Immature natural killer cell (primary cell): Measurements from ENCODE around the gene STK32B. TPM values are rescaled to one million over a fixed set of nuclear protein-coding genes. Genes with fewer than 3 reads are reported as not detected.

Experiments used
- DNase-seq, 3 donors: peaks; one replicate each; pipeline ENCODE4 v3.0.0; 2022; ENCODE audit warnings: mixed read lengths in 1 of 3
- H3K27ac Mint-ChIP-seq, 6 donors: one replicate each; pipeline ENCODE4 v1.8.0; 2020; ENCODE audit warnings: mixed read lengths in 6 of 6, mild to moderate bottlenecking in 5 of 6, inconsistent platforms in 4 of 6, moderate library complexity in 3 of 6
- H3K27me3 Mint-ChIP-seq, 3 donors: one replicate each; pipeline ENCODE4 v1.8.0; 2020 to 2021; ENCODE audit warnings: low read depth in 3 of 3, mild to moderate bottlenecking in 3 of 3, mixed read lengths in 3 of 3, moderate library complexity in 3 of 3, inconsistent platforms in 1 of 3
- H3K36me3 Mint-ChIP-seq, 3 donors: one replicate each; pipeline ENCODE4 v1.8.0; 2020; ENCODE audit warnings: mixed read lengths in 3 of 3, inconsistent platforms in 2 of 3, mild to moderate bottlenecking in 2 of 3
- H3K4me1 Mint-ChIP-seq, 2 donors: one replicate each; pipeline ENCODE4 v1.8.0; 2020; ENCODE audit warnings: inconsistent platforms in 2 of 2, mild to moderate bottlenecking in 2 of 2, mixed read lengths in 2 of 2, moderate library complexity in 1 of 2
- H3K4me3 Mint-ChIP-seq, 5 donors: one replicate each; pipeline ENCODE4 v1.8.0; 2020; ENCODE audit warnings: mild to moderate bottlenecking in 5 of 5, mixed read lengths in 5 of 5, inconsistent platforms in 3 of 5, moderate library complexity in 3 of 5
- H3K9me3 Mint-ChIP-seq, 6 donors: one replicate each; pipeline ENCODE4 v1.8.0; 2020; ENCODE audit warnings: mild to moderate bottlenecking in 6 of 6, mixed read lengths in 6 of 6, inconsistent platforms in 4 of 6, moderate library complexity in 3 of 6
- polyA plus RNA-seq, 3 donors: library from polyadenylated mRNA; unstranded; fragments of 300-500 nt; fragmentation: Illumina TruSeq; gene quantifications; one replicate each; pipeline ENCODE4 v1.2.3, GENCODE V29; 2021

Gene STK32B
- polyA plus RNA-seq, 3 donors from 2014 or later: not detected

- Mint-ChIP-seq H3K4me1 (no peaks in the 10 kb centered on the region), H3K9me3 (no peaks in the 10 kb centered on the region), H3K4me3 (no peak overlapping the region), H3K27me3 (peaks cover 3 to 17% (median 5%) of the 10 kb centered on the region in 3 donors), H3K27ac (no peak overlapping the region), H3K36me3 (no peaks in the 10 kb centered on the region)
- no peak for DNase-seq
Observed at GRCh38 chr4:5126231-5126630, 75.0 kb downstream of the STK32B start.

GRCh38 chr4:5126857-5127256 is 75.6 kb downstream of the STK32B start:
- no peak overlapping the region for H3K27ac Mint-ChIP-seq
- H3K36me3 Mint-ChIP-seq: peaks cover 0 to 4% (median 0%) of the 10 kb centered on the region in 3 donors
- H3K9me3 Mint-ChIP-seq: no peaks in the 10 kb centered on the region
- no peak overlapping the region for H3K4me3 Mint-ChIP-seq
- H3K4me1 Mint-ChIP-seq: no peaks in the 10 kb centered on the region
- H3K27me3 Mint-ChIP-seq: peaks cover 3 to 17% (median 8%) of the 10 kb centered on the region in 3 donors
- no peak for DNase-seq

DNA sequence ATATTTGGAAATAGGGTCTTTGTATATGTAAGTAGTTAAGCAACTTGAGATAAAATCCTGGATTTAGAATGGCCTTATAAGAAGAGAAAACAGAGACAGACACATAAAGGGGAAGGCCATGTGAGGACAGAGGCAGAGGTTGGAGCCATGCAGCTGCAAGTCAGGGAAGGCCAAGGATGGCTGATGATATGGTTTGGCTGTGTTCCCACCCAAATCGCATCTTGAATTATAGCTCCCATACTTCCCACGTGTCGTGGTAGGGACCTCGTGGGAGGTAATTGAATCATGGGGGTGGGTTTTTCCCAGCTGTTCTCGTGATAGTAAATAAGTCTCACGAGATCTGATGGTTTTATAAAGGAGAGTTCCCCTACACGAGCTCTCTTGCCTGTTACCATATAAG is 76.3 kb downstream of the STK32B start:
- Mint-ChIP-seq H3K27me3 (peaks cover 3 to 17% (median 8%) of the 10 kb centered on the region in 3 donors), H3K36me3 (peaks cover 0 to 4% (median 0%) of the 10 kb centered on the region in 3 donors), H3K4me3 (no peak overlapping the region), H3K4me1 (no peaks in the 10 kb centered on the region), H3K9me3 (no peaks in the 10 kb centered on the region), H3K27ac (no peak overlapping the region)
- no peak for DNase-seq

- Mint-ChIP-seq H3K36me3 (peaks cover 0 to 4% (median 0%) of the 10 kb centered on the region in 3 donors), H3K9me3 (no peaks in the 10 kb centered on the region), H3K27me3 (peaks cover 3 to 17% (median 6%) of the 10 kb centered on the region in 3 donors), H3K27ac (no peak overlapping the region), H3K4me3 (no peak overlapping the region), H3K4me1 (no peaks in the 10 kb centered on the region)
- DNase-seq: no peak
Observed at GRCh38 chr4:5128569-5128968, 77.3 kb downstream of the STK32B start.

- Mint-ChIP-seq H3K9me3 (no peaks in the 10 kb centered on the region), H3K4me3 (no peak overlapping the region), H3K4me1 (no peaks in the 10 kb centered on the region), H3K27me3 (peaks cover 0 to 5% (median 3%) of the 10 kb centered on the region in 3 donors), H3K27ac (no peak overlapping the region), H3K36me3 (peaks cover 0 to 4% (median 0%) of the 10 kb centered on the region in 3 donors)
- DNase-seq: no peak
Observed at GRCh38 chr4:5133201-5133600, 81.9 kb downstream of the STK32B start.

GRCh38 chr4:5133933-5134594 is 82.8 kb downstream of the STK32B start:
- H3K27ac Mint-ChIP-seq: no peak overlapping the region

DNA sequence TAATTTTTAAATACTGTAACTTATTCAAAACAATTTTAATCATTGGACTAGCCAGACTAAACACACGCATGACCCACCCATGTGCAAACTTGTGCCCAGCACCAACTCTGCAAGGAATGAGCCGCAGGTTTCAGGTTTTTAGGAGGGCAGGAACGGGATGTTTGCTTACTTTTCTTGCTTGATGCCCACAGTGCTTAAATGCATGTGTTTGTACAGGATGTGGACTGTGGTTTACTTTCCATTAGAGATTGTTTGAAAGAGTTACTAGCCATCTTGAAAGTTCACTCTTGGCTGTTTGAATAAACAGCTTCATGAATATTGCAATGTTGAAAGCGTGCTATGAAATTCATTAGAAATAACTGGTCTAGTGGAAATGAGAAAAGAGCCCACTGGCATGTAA is 83.3 kb downstream of the STK32B start:
- peaks cover 0 to 4% (median 4%) of the 10 kb centered on the region in 3 donors for H3K27me3 Mint-ChIP-seq
- H3K9me3 Mint-ChIP-seq: no peaks in the 10 kb centered on the region
- no peak overlapping the region for H3K27ac Mint-ChIP-seq
- no peaks in the 10 kb centered on the region for H3K4me1 Mint-ChIP-seq
- no peak for DNase-seq
- H3K4me3 Mint-ChIP-seq: no peak overlapping the region
- H3K36me3 Mint-ChIP-seq: peaks cover 0 to 4% (median 0%) of the 10 kb centered on the region in 3 donors

More at GRCh38 chr4:5133933-5134594, 82.8 kb downstream of the STK32B start:
- Mint-ChIP-seq H3K4me1 (no peaks in the 10 kb centered on the region), H3K27me3 (peaks cover 0 to 5% (median 4%) of the 10 kb centered on the region in 3 donors), H3K36me3 (peaks cover 0 to 4% (median 0%) of the 10 kb centered on the region in 3 donors), H3K9me3 (no peaks in the 10 kb centered on the region), H3K4me3 (no peak overlapping the region)
- no peak for DNase-seq

- no peaks in the 10 kb centered on the region for H3K36me3 Mint-ChIP-seq
- no peak overlapping the region for H3K4me3 Mint-ChIP-seq
- no peaks in the 10 kb centered on the region for H3K9me3 Mint-ChIP-seq
- no peak overlapping the region for H3K27ac Mint-ChIP-seq
- no peak for DNase-seq
- H3K4me1 Mint-ChIP-seq: no peaks in the 10 kb centered on the region
- peaks cover 1 to 8% (median 5%) of the 10 kb centered on the region in 3 donors for H3K27me3 Mint-ChIP-seq
Observed at GRCh38 chr4:5137226-5137625, 85.9 kb downstream of the STK32B start.

DNA sequence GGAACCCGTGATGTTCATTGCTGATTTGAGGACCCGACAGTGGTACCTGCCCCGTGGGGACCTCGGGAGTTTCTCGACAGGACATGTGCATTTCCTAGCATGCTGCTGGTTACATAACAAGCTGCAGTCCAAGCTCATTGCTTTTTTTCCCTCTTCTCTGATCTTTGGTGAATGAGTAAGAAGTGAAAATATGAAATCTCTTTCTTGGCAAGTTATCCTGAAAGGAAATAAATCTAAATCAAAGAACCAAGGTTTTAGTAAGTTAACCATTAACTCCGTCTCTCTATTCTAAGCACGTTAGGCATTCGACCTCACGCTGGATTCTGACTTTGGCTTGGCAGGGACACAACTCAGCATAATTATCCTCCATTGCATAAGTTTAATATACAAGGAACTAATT is 86.6 kb downstream of the STK32B start:
- no peak for DNase-seq
- Mint-ChIP-seq H3K9me3 (no peaks in the 10 kb centered on the region), H3K27me3 (peaks cover 1 to 8% (median 5%) of the 10 kb centered on the region in 3 donors), H3K36me3 (no peaks in the 10 kb centered on the region), H3K4me3 (no peak overlapping the region), H3K4me1 (no peaks in the 10 kb centered on the region), H3K27ac (no peak overlapping the region)

DNA sequence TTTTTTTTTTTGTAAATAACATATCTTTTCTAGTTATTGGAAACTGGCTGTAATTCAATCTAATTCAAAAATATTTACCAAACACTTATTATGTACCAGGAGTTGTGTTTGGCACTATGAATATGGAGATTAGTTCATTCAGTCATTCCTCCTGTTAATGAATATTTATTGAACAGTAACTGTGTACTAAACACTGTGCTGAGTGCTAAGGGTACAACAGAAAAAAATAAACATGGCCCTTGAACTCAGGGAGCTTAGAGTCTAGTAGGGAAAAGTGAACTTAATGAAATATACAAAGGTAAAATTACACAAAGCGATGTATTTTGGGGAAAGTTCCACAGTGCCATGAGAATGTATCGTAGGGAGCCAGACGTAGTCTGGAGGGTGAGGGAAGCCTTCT is 87.1 kb downstream of the STK32B start:
- no peaks in the 10 kb centered on the region for H3K36me3 Mint-ChIP-seq
- H3K4me3 Mint-ChIP-seq: no peak overlapping the region
- H3K27ac Mint-ChIP-seq: no peak overlapping the region
- peaks cover 1 to 8% (median 5%) of the 10 kb centered on the region in 3 donors for H3K27me3 Mint-ChIP-seq
- H3K4me1 Mint-ChIP-seq: no peaks in the 10 kb centered on the region
- no peaks in the 10 kb centered on the region for H3K9me3 Mint-ChIP-seq
- no peak for DNase-seq

- no peaks in the 10 kb centered on the region for H3K4me1 Mint-ChIP-seq
- H3K4me3 Mint-ChIP-seq: no peak overlapping the region
- peaks cover 3 to 8% (median 5%) of the 10 kb centered on the region in 3 donors for H3K27me3 Mint-ChIP-seq
- H3K9me3 Mint-ChIP-seq: no peaks in the 10 kb centered on the region
- H3K36me3 Mint-ChIP-seq: no peaks in the 10 kb centered on the region
- no peak for DNase-seq
- H3K27ac Mint-ChIP-seq: no peak overlapping the region
Observed at GRCh38 chr4:5139141-5139540, 87.9 kb downstream of the STK32B start.

DNA sequence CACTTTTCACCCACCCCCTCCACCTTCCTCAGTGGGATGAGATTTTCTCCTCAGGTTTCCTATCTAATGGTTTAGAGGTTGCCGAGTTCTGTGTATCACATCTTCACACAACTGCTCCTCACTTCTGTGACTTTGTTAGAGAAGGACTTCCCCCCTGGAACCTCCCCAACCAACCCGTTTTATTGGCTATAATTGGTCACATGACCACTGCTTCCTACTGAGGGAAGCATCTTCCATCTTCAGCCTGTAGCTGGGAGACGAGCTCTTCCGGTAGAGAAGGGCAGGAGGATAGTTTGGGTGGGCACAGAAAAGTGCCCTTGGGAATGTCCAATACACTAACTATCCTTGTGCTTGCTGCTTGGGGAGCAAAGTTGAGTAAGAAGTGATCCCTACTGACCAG is 90.5 kb downstream of the STK32B start:
- peaks cover 4 to 11% (median 7%) of the 10 kb centered on the region in 3 donors for H3K27me3 Mint-ChIP-seq
- H3K4me3 Mint-ChIP-seq: no peak overlapping the region
- no peaks in the 10 kb centered on the region for H3K36me3 Mint-ChIP-seq
- H3K4me1 Mint-ChIP-seq: no peaks in the 10 kb centered on the region
- H3K27ac Mint-ChIP-seq: no peak overlapping the region
- H3K9me3 Mint-ChIP-seq: no peaks in the 10 kb centered on the region
- no peak for DNase-seq

- no peaks in the 10 kb centered on the region for H3K36me3 Mint-ChIP-seq
- no peaks in the 10 kb centered on the region for H3K4me1 Mint-ChIP-seq
- no peak overlapping the region for H3K4me3 Mint-ChIP-seq
- DNase-seq: no peak
- H3K9me3 Mint-ChIP-seq: no peaks in the 10 kb centered on the region
- no peak overlapping the region for H3K27ac Mint-ChIP-seq
- peaks cover 4 to 11% (median 7%) of the 10 kb centered on the region in 3 donors for H3K27me3 Mint-ChIP-seq
Observed at GRCh38 chr4:5142726-5143125, 91.4 kb downstream of the STK32B start.

- Mint-ChIP-seq H3K27me3 (peaks cover 4 to 15% (median 7%) of the 10 kb centered on the region in 3 donors), H3K9me3 (no peaks in the 10 kb centered on the region), H3K27ac (no peak overlapping the region)
Observed at GRCh38 chr4:5143306-5143861, 92.1 kb downstream of the STK32B start.

DNA sequence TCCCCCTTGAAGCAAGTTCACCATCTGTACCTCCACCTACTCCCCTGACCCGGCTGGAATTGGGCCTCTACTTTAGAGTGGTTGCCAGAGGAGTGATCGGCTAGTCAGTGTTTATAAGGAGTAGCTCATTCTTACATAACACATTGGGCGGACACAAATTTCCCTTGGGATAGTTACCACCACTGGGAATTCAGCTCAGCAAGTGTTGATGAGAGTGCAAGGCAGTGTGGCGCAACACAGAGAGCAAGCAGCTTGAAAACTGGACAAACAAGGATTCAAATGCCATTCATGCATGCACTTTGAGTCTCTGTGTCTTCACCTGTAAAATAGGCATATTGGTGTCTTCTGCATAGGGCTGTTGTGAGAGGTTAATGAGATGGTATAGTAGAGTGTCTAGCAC is 92.7 kb downstream of the STK32B start:
- Mint-ChIP-seq H3K27me3 (peaks cover 4 to 12% (median 7%) of the 10 kb centered on the region in 3 donors), H3K27ac (no peak overlapping the region)
- no peak for DNase-seq

More at GRCh38 chr4:5143306-5143861, 92.1 kb downstream of the STK32B start:
- no peak for DNase-seq
- Mint-ChIP-seq H3K36me3 (no peaks in the 10 kb centered on the region), H3K4me3 (no peak overlapping the region), H3K4me1 (no peaks in the 10 kb centered on the region)

More for the DNA sequence above, 92.7 kb downstream of the STK32B start:
- H3K36me3 Mint-ChIP-seq: no peaks in the 10 kb centered on the region
- no peak overlapping the region for H3K4me3 Mint-ChIP-seq
- H3K9me3 Mint-ChIP-seq: no peaks in the 10 kb centered on the region
- no peaks in the 10 kb centered on the region for H3K4me1 Mint-ChIP-seq
